HFFc6 (cell line): ENCODE data around the gene KIRREL3. TPM values are rescaled to one million over a fixed set of nuclear protein-coding genes. Genes with fewer than 3 reads are reported as not detected.

Source experiments
- DNase-seq: peaks from one replicate; pipeline ENCODE4 v3.0.0-alpha.2; 2018
- H3K27ac Mint-ChIP-seq: 2 replicates; pipeline ENCODE4 v1.8.0; 2020; ENCODE audit warnings: mild to moderate bottlenecking, mixed read lengths
- H3K27me3 Mint-ChIP-seq: 2 replicates; pipeline ENCODE4 v1.8.0; 2021; ENCODE audit warnings: mild to moderate bottlenecking, moderate library complexity, mixed read lengths; ENCODE audit not compliant: insufficient read depth
- H3K36me3 Mint-ChIP-seq: 2 replicates; pipeline ENCODE4 v1.8.0; 2021; ENCODE audit warnings: low read depth, mixed read lengths
- H3K4me1 Mint-ChIP-seq: 2 replicates; pipeline ENCODE4 v1.8.0; 2020; ENCODE audit warnings: low read depth, mixed read lengths
- H3K4me3 Mint-ChIP-seq: 2 replicates; pipeline ENCODE4 v1.8.0; 2020; ENCODE audit warnings: mild to moderate bottlenecking, moderate library complexity, mixed read lengths
- H3K9me3 Mint-ChIP-seq: 2 replicates; pipeline ENCODE4 v1.8.0; 2020; ENCODE audit warnings: mild to moderate bottlenecking, mixed read lengths
- CTCF ChIP-seq: fragments of 200-600 bp; sonication (generic); IDR thresholded peaks from 2 replicates; pipeline ENCODE4 v1.5.0; 2021; ENCODE audit warnings: antibody characterized with exemption, mild to moderate bottlenecking
- total RNA-seq, 6 experiments: library from RNA; stranded (reverse); fragmentation: NEBNext Ultra II Directional; extraction: Animal tissue kit (Norgen Biotek cat#: 25700); gene quantifications; 2 replicates in 1 of 6; 3 replicates in 5 of 6; pipeline ENCODE4 v1.2.3, GENCODE V29; 2021

Gene KIRREL3
- total RNA-seq, 6 experiments from 2014 or later: 22.2 to 38.2 (median 33.2) TPM

- H3K36me3 Mint-ChIP-seq: peaks cover 41% of the 10 kb centered on the region
- peaks cover 45% of the 10 kb centered on the region for H3K4me1 Mint-ChIP-seq
- H3K4me3 Mint-ChIP-seq: no peak overlapping the region
- no peaks in the 10 kb centered on the region for H3K9me3 Mint-ChIP-seq
- no peak overlapping the region for H3K27ac Mint-ChIP-seq
- H3K27me3 Mint-ChIP-seq: no peaks in the 10 kb centered on the region
- no peak for TF ChIP-seq CTCF
- DNase-seq: no peak
These were observed 181.4 kb downstream of the KIRREL3 start for GRCh38 chr11:126819194-126819593.

GRCh38 chr11:126817523-126818450 is 182.8 kb downstream of the KIRREL3 start:
- Mint-ChIP-seq H3K9me3 (no peaks in the 10 kb centered on the region), H3K36me3 (peaks cover 33% of the 10 kb centered on the region), H3K27ac (peak overlapping the region; percentile 83), H3K4me1 (peaks cover 45% of the 10 kb centered on the region), H3K27me3 (no peaks in the 10 kb centered on the region), H3K4me3 (peak overlapping the region; percentile 59; the same call in 1 of the 2 replicates)
- no peak for DNase-seq
- no peak for TF ChIP-seq CTCF

GRCh38 chr11:126817096-126817495 is 183.5 kb downstream of the KIRREL3 start:
- Mint-ChIP-seq H3K27ac (peak overlapping the region; percentile 83), H3K9me3 (no peaks in the 10 kb centered on the region), H3K27me3 (no peaks in the 10 kb centered on the region), H3K36me3 (peaks cover 27% of the 10 kb centered on the region), H3K4me3 (peak overlapping the region; percentile 59), H3K4me1 (peaks cover 45% of the 10 kb centered on the region)
- DNase-seq: peak; percentile 64
- no peak for TF ChIP-seq CTCF

GRCh38 chr11:126816645-126817044 is 183.9 kb downstream of the KIRREL3 start:
- H3K36me3 Mint-ChIP-seq: peaks cover 23% of the 10 kb centered on the region

GRCh38 chr11:126815111-126815510 is 185.5 kb downstream of the KIRREL3 start:
- peak; percentile 57 for DNase-seq
- Mint-ChIP-seq H3K36me3 (peaks cover 14% of the 10 kb centered on the region; the same call in 1 of the 2 replicates), H3K27me3 (no peaks in the 10 kb centered on the region), H3K27ac (peak overlapping the region; percentile 77), H3K4me3 (peak overlapping the region; percentile 44; the same call in 1 of the 2 replicates), H3K9me3 (no peaks in the 10 kb centered on the region), H3K4me1 (peaks cover 50% of the 10 kb centered on the region)
- TF ChIP-seq CTCF: no peak

More at GRCh38 chr11:126816645-126817044, 183.9 kb downstream of the KIRREL3 start:
- no peaks in the 10 kb centered on the region for H3K27me3 Mint-ChIP-seq
- no peaks in the 10 kb centered on the region for H3K9me3 Mint-ChIP-seq
- peak overlapping the region; percentile 83 for H3K27ac Mint-ChIP-seq
- no peak for TF ChIP-seq CTCF
- peaks cover 45% of the 10 kb centered on the region for H3K4me1 Mint-ChIP-seq
- H3K4me3 Mint-ChIP-seq: peak overlapping the region; percentile 59
- no peak for DNase-seq
